Uterus (tissue), 4 donors: ENCODE measurements around the gene SFXN1. TPM values are rescaled to one million over a fixed set of nuclear protein-coding genes. Genes with fewer than 3 reads are reported as not detected.

ENCODE experiments used
- DNase-seq, 2 donors: peaks; one replicate each; pipeline ENCODE4 v3.0.0-alpha.2; 2019 to 2020
- H3K27ac ChIP-seq, 2 donors: fragments of 200-600 bp; sonication (generic); 1 replicate in 1 of 2; 2 replicates in 1 of 2; pipeline ENCODE4 v1.5.1; 2016 to 2018
- H3K27me3 ChIP-seq, 2 donors: fragments of 200-600 bp; sonication (generic); one replicate each; pipeline ENCODE4 v1.5.1; 2018 to 2019; ENCODE audit warnings: control low read depth in 1 of 2
- H3K36me3 ChIP-seq, 2 donors: fragments of 200-600 bp; sonication (generic); one replicate each; pipeline ENCODE4 v1.5.1; 2019; ENCODE audit warnings: control low read depth in 1 of 2
- H3K4me1 ChIP-seq, 2 donors: fragments of 200-600 bp; sonication (generic); one replicate each; pipeline ENCODE4 v1.5.1; 2018 to 2019; ENCODE audit warnings: control low read depth in 1 of 2
- H3K4me3 ChIP-seq, 2 donors: fragments of 200-600 bp; sonication (generic); 1 replicate in 1 of 2; 2 replicates in 1 of 2; pipeline ENCODE4 v1.5.1; 2018 to 2019; ENCODE audit warnings: mild to moderate bottlenecking in 1 of 2
- H3K9me3 ChIP-seq, 2 donors: fragments of 200-600 bp; sonication (generic); one replicate each; pipeline ENCODE4 v1.5.1; 2019; ENCODE audit warnings: control low read depth in 1 of 2
- POLR2A ChIP-seq, 2 donors: fragments of 450-650 bp; IDR thresholded peaks; one replicate each; pipeline ENCODE4 v1.6.1; 2016; ENCODE audit warnings: antibody characterized with exemption in 2 of 2, mild to moderate bottlenecking in 1 of 2, moderate library complexity in 1 of 2
- intact Hi-C: fragments of 100-400 bp; cut with DNase I; formaldehyde crosslinking; loops from one replicate; pipeline ENCODE4 v1.15.1; 2023; ENCODE audit warnings: low total_unique reads
- total RNA-seq, 4 donors: library from RNA; depleted of rRNA in 3 of 4; stranded (reverse); fragments of >200 nt in 3 of 4; gene quantifications; one replicate each; pipeline versions ENCODE4 v1.1.0 to v1.2.4, GENCODE V29; 2014 to 2023
- TF ChIP-seq, protein P1 (sequence below), 4 experiments: fragments of 200-600 bp in 2 of 4; fragments of 450-650 bp in 2 of 4; sonication (generic) in 2 of 4; IDR thresholded peaks; one replicate each; pipeline ENCODE4 v1.5.1; 2016 to 2019; ENCODE audit warnings: antibody characterized with exemption in 4 of 4, mild to moderate bottlenecking in 2 of 4, moderate library complexity in 1 of 4
- donor health status: DM: yes; HTN: yes; CAD: no.

Gene SFXN1
- total RNA-seq, 4 donors from 2014 or later = 4.9 to 63.5 (median 42.3) TPM

DNA sequence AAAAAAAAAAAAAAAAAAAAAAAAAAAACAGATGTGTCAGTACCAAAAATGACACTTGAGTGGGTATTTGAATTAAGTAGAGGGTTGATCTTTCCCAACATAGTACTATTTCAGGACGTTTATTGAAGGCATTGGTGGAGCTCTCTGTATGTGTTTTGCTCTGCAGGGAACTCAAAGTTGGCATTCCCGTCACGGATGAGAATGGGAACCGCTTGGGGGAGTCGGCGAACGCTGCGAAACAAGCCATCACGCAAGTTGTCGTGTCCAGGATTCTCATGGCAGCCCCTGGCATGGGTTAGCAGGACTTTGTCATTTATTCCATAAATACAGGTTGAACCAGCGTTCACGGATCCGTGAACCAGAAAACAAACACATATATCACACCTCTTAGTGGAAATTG is 34.9 kb downstream of the SFXN1 start:
- no peak for DNase-seq
- H3K4me1 ChIP-seq = no peaks in the 10 kb centered on the region
- no peaks in the 10 kb centered on the region for H3K27me3 ChIP-seq
- no peak overlapping the region for H3K4me3 ChIP-seq
- no peaks in the 10 kb centered on the region for H3K36me3 ChIP-seq
- no peak overlapping the region for H3K27ac ChIP-seq
- no peaks in the 10 kb centered on the region for H3K9me3 ChIP-seq
- intact Hi-C loops = no loop called here
- TF ChIP-seq, protein P1, sequence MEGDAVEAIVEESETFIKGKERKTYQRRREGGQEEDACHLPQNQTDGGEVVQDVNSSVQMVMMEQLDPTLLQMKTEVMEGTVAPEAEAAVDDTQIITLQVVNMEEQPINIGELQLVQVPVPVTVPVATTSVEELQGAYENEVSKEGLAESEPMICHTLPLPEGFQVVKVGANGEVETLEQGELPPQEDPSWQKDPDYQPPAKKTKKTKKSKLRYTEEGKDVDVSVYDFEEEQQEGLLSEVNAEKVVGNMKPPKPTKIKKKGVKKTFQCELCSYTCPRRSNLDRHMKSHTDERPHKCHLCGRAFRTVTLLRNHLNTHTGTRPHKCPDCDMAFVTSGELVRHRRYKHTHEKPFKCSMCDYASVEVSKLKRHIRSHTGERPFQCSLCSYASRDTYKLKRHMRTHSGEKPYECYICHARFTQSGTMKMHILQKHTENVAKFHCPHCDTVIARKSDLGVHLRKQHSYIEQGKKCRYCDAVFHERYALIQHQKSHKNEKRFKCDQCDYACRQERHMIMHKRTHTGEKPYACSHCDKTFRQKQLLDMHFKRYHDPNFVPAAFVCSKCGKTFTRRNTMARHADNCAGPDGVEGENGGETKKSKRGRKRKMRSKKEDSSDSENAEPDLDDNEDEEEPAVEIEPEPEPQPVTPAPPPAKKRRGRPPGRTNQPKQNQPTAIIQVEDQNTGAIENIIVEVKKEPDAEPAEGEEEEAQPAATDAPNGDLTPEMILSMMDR (IDR thresholded peaks at IDR 0.05) = no peak
- no peak for TF ChIP-seq POLR2A (IDR thresholded peaks at IDR 0.05)

DNA sequence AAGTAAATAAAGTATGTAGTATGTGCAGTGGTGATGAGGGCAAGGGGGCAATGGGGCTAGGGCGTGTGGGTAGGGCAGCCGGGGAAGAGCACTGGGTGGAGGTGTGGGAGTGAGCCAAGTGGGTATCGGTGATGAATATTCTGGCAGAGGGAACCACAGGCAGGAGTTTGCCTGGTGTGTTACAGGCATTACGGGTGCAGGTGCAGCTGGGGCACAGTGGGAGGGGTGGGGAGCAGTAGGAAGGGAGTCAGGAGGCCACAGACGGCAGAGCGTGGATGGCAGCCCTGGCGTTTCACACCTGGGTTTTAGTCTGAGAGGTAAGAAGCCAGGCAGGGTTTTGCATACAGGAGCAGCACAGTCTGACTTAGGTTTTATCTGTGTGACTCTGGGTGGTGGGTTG is 35.4 kb downstream of the SFXN1 start:
- TF ChIP-seq, protein P1 (IDR thresholded peaks at IDR 0.05) = no peak
- no peak for TF ChIP-seq POLR2A (IDR thresholded peaks at IDR 0.05)
- Histone ChIP-seq H3K27ac (no peak overlapping the region), H3K4me3 (no peak overlapping the region), H3K9me3 (no peaks in the 10 kb centered on the region), H3K36me3 (no peaks in the 10 kb centered on the region), H3K27me3 (no peaks in the 10 kb centered on the region), H3K4me1 (no peaks in the 10 kb centered on the region)
- intact Hi-C loops = no loop called here
- DNase-seq = no peak

DNA sequence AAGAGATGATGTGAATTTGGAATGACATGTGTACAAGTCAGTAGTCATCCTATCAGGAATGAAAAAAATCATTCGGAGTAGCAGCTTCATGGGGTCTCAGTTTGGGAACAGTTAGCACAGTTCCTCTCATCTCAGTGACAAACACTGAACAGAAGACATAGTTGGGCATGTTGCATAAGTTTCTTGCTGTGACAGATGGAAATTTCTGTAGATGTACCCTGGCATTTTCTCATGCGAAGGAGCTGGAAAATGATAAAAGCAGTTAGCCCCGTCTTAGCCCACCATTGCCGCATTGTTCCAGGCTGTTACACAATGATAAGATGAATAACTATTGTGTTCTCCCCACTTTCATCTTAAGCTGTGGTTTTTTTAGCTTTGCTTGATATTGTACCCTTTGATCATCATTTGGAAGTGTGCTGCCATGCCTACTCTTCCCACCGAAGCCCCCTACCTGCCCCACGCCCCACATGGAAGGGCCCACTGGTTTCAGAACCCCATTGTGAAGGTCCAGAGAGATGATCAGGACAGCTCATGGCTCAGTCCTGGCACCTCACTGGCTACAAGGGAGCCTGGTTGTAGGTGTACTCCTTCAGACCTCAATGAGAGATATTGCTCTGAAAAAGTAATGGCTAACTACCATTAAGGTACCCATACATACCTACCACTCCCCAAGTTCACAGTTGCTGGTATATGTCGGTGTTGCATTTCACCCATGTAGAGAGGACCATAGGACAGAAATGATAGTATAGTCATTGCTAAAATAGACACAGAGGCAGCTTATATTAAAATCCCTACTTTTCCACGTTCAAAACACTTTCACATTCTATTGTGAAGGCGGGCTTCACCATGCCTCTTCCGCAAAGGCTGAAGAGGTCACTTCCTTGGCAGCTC is 38.8 kb downstream of the SFXN1 start:
- no peaks in the 10 kb centered on the region for H3K27me3 ChIP-seq
- no peaks in the 10 kb centered on the region for H3K4me1 ChIP-seq
- no peaks in the 10 kb centered on the region for H3K36me3 ChIP-seq
- H3K4me3 ChIP-seq = no peak overlapping the region
- H3K9me3 ChIP-seq = no peaks in the 10 kb centered on the region
- no peak for TF ChIP-seq POLR2A (IDR thresholded peaks at IDR 0.05)
- TF ChIP-seq, protein P1 (IDR thresholded peaks at IDR 0.05) = no peak
- H3K27ac ChIP-seq = no peak overlapping the region
- DNase-seq = no peak
- intact Hi-C loops = no loop called here

DNA sequence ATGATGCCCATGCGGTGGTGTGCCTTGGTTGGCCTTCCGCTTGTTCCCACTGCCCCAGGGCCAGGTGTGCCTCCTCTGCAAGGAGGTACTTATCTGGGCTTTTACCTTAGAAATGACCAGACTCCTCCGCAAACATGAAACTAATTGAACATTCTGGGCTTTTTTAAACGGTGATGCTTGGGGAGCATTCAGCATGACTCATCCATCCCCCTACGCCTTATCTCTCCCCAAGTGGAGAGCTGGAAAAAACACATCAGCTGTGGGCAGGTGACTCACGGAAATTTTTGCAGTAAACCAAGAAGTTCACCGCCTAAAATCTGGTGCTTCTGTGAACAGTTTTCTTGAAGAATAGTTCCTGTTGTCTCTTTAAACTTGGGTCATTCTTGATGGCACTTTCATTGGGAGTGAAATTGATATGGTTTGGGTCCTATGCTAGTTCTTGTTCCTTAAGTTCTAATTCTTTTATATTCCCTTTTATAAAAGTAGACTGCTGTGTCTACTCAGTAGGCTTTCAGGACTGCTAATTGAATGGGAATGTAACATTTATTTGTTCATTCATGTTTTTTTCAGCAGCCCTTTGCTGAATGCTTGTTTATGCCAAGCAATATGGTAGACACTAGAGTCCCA is 39.6 kb downstream of the SFXN1 start:
- H3K4me1 ChIP-seq = no peaks in the 10 kb centered on the region
- intact Hi-C loops = no loop called here
- no peaks in the 10 kb centered on the region for H3K9me3 ChIP-seq
- no peak overlapping the region for H3K4me3 ChIP-seq
- no peaks in the 10 kb centered on the region for H3K36me3 ChIP-seq
- H3K27ac ChIP-seq = no peak overlapping the region
- no peak for DNase-seq
- no peak for TF ChIP-seq POLR2A (IDR thresholded peaks at IDR 0.05)
- TF ChIP-seq, protein P1 (IDR thresholded peaks at IDR 0.05) = no peak
- H3K27me3 ChIP-seq = no peaks in the 10 kb centered on the region

DNA sequence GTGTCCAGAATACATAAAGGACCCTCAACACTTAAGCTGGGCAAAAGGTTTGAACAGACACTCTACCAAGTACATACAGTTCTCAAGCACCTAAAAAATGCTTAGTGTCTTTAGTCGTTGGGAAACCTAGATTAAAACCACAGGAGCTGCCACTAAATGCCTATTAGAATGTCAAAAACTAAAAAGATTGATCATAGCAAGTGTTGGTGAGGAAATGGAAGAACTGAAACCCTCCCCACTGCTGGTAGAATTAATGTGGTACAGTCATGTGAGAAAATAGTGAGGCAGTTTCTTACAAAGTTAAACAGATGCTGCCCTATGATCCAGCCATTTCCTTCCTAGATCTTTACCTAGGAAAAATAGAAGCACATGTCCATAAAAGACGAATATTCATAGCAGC is 40.6 kb downstream of the SFXN1 start:
- Histone ChIP-seq H3K36me3 (no peaks in the 10 kb centered on the region), H3K27me3 (no peaks in the 10 kb centered on the region), H3K27ac (no peak overlapping the region), H3K9me3 (no peaks in the 10 kb centered on the region), H3K4me3 (no peak overlapping the region), H3K4me1 (no peaks in the 10 kb centered on the region)
- intact Hi-C loops = no loop called here
- no peak for DNase-seq
- no peak for TF ChIP-seq POLR2A (IDR thresholded peaks at IDR 0.05)
- TF ChIP-seq, protein P1 (IDR thresholded peaks at IDR 0.05) = no peak
